K562 (cell line): ENCODE results near the gene SLC2A6. TPM values are rescaled to one million over a fixed set of nuclear protein-coding genes. Genes with fewer than 3 reads are reported as not detected.

Source experiments
- ATAC-seq: fragments of 200-7000 bp; cut with Tn5 transposase; 3 replicates; pipeline ENCODE4 v1.9.1; 2020; ENCODE audit warnings: moderate library complexity
- BruUV-seq: library from RNA; stranded (reverse); fragments of 400-500 nt; replicated peaks from 2 replicates; lab custom pipeline; 2021; lab: Mats Ljungman, UMichigan
- CTCF ChIA-PET: fragments of 300-600 bp; formaldehyde crosslinking; extraction: SDS; loops from one replicate; lab custom pipeline; 2021; ENCODE audit warnings: low intra/inter-chr PET ratio; lab: Yijun Ruan, JAX
- POLR2A ChIA-PET: fragments of 300-600, 350-650 bp; sonication (Branson Sonifier 250); formaldehyde crosslinking; extraction: SDS; loops from one replicate; lab custom pipeline; 2021; ENCODE audit warnings: antibody characterized with exemption, inconsistent platforms; lab: Yijun Ruan, JAX
- DNase-seq, 4 experiments: peaks; one replicate each; pipeline versions ENCODE4 v3.0.0 to v3.0.0-alpha.2; 2011 to 2018; ENCODE audit warnings: low spot score in 3 of 4, mixed read lengths in 3 of 4; ENCODE audit errors: extremely low read depth in 1 of 4
- FAIRE-seq: peaks from 2 replicates; lab custom pipeline; 2011; peaks lifted over from hg19 to GRCh38; lab: Jason Lieb, UNC
- H2AFZ ChIP-seq: 2 replicates; pipeline ENCODE4 v1.6.0; 2011; ENCODE audit warnings: low read depth, low read length, control low read depth, inconsistent platforms
- H3K27ac ChIP-seq: fragments of 200-600 bp; 3 replicates; pipeline ENCODE4 v1.8.0; 2011; ENCODE audit warnings: low read depth, mild to moderate bottlenecking, control low read depth, inconsistent platforms, low read length, moderate library complexity, mixed read lengths; ENCODE audit errors: extremely low read depth
- H3K27me3 ChIP-seq, 2 experiments: fragments of 300-600 bp in 1 of 2; 2 replicates in 1 of 2; 3 replicates in 1 of 2; pipeline versions ENCODE4 v1.6.0 to v1.8.0; 2011; ENCODE audit warnings: inconsistent platforms in 2 of 2, low read length in 2 of 2, mild to moderate bottlenecking in 1 of 2, mixed read lengths in 1 of 2, moderate library complexity in 1 of 2; ENCODE audit not compliant: control insufficient read depth in 2 of 2, insufficient read depth in 2 of 2
- H3K36me3 ChIP-seq: fragments of 300-600 bp; 3 replicates; pipeline ENCODE4 v1.8.0; 2011; ENCODE audit warnings: mild to moderate bottlenecking, low read length, inconsistent platforms; ENCODE audit not compliant: control insufficient read depth, insufficient read depth
- H3K4me1 ChIP-seq, 2 experiments: fragments of 200-600 bp in 1 of 2; replicated peaks in 1 of 2; 2 replicates in 1 of 2; 3 replicates in 1 of 2; pipeline versions ENCODE4 v1.5.1 to v1.8.0; 2011; ENCODE audit warnings: inconsistent platforms in 2 of 2, low read length in 2 of 2, mild to moderate bottlenecking in 1 of 2, mixed read lengths in 1 of 2, moderate library complexity in 1 of 2; ENCODE audit not compliant: control insufficient read depth in 2 of 2, insufficient read depth in 2 of 2
- H3K4me2 ChIP-seq: 2 replicates; pipeline ENCODE4 v1.6.1; 2011; ENCODE audit warnings: low read length, control low read depth, inconsistent platforms, mixed read lengths; ENCODE audit not compliant: insufficient read depth
- H3K4me3 ChIP-seq: fragments of 200-600 bp; sonication (generic), shearing (Covaris generic); 2 replicates; pipeline ENCODE4 v1.5.1; 2016; ENCODE audit warnings: control low read depth, inconsistent platforms
- H3K79me2 ChIP-seq: fragments of 200-600 bp; 3 replicates; pipeline ENCODE4 v1.8.0; 2011; ENCODE audit warnings: low read length, inconsistent platforms; ENCODE audit not compliant: control insufficient read depth, insufficient read depth
- H3K9ac ChIP-seq, 2 experiments: 2 replicates each; pipeline versions ENCODE4 v1.6.0 to v1.6.1; 2011; ENCODE audit warnings: low read depth in 2 of 2, low read length in 2 of 2, control low read depth in 1 of 2, inconsistent platforms in 1 of 2, mild to moderate bottlenecking in 1 of 2, mixed read lengths in 1 of 2; ENCODE audit not compliant: insufficient read depth in 1 of 2
- H3K9me1 ChIP-seq: one replicate; pipeline ENCODE4 v1.6.0; 2011; ENCODE audit warnings: inconsistent platforms, mild to moderate bottlenecking, low read length, moderate library complexity; ENCODE audit not compliant: control insufficient read depth, insufficient read depth
- H3K9me3 ChIP-seq: replicated peaks from 2 replicates; pipeline ENCODE4 v1.5.1; 2011; ENCODE audit warnings: low read depth, low read length, inconsistent platforms; ENCODE audit not compliant: control insufficient read depth, insufficient read depth
- H4K20me1 ChIP-seq: replicated peaks from 2 replicates; pipeline ENCODE4 v1.6.1; 2011; ENCODE audit warnings: low read length, inconsistent platforms, mixed read lengths; ENCODE audit not compliant: control insufficient read depth, insufficient read depth
- CEBPB ChIP-seq: fragments of 450-650 bp; IDR thresholded peaks from 2 replicates; pipeline ENCODE4 v1.6.1; 2016; ENCODE audit warnings: missing genetic modification characterization, missing compliant biosample characterization
- CEBPG ChIP-seq, 3 experiments: fragments of 200-800 bp in 1 of 3; sonication (Bioruptor generic) in 1 of 3; sonication (generic) in 1 of 3; formaldehyde crosslinking in 1 of 3; IDR thresholded peaks in 2 of 3; conservative IDR thresholded peaks in 1 of 3; 2 replicates each; pipeline versions ENCODE4 v1.6.1 to v1.8.0; 2016 to 2022; ENCODE audit warnings: missing compliant biosample characterization in 2 of 3, missing genetic modification characterization in 2 of 3, mild to moderate bottlenecking in 1 of 3, missing genetic modification reagents in 1 of 3
- CUX1 ChIP-seq: fragments of 200-800 bp; sonication (Bioruptor generic); IDR thresholded peaks from 2 replicates; pipeline ENCODE4 v1.6.1; 2016; ENCODE audit warnings: missing genetic modification characterization, missing compliant biosample characterization
- GATAD2B ChIP-seq: fragments of 450-650 bp; IDR thresholded peaks from 2 replicates; pipeline ENCODE4 v1.6.1; 2017; ENCODE audit warnings: mild to moderate bottlenecking, borderline replicate concordance
- MYNN ChIP-seq, 2 experiments: sonication (generic); formaldehyde crosslinking in 1 of 2; IDR thresholded peaks; 2 replicates each; pipeline versions ENCODE4 v1.5.0 to v1.6.1; 2016 to 2020; ENCODE audit warnings: antibody characterized with exemption in 1 of 2, missing genetic modification reagents in 1 of 2
- PCBP1 ChIP-seq: fragments of 200-400 bp; formaldehyde crosslinking; IDR thresholded peaks from 2 replicates; pipeline ENCODE4 v1.6.1; 2018; ENCODE audit warnings: mild to moderate bottlenecking, low read depth, low read length; ENCODE audit not compliant: poor library complexity, severe bottlenecking
- PML ChIP-seq: IDR thresholded peaks from 2 replicates; pipeline ENCODE4 v1.6.1; 2012; ENCODE audit warnings: low read length, inconsistent platforms
- TRIM25 ChIP-seq: fragments of 450-650 bp; IDR thresholded peaks from 2 replicates; pipeline ENCODE4 v1.7.0; 2016; ENCODE audit warnings: borderline replicate concordance
- YBX1 ChIP-seq: fragments of 450-650 bp; IDR thresholded peaks from 2 replicates; pipeline ENCODE4 v1.7.1; 2016; ENCODE audit warnings: mild to moderate bottlenecking
- WGBS: fragments of 100-300 bp; shearing (Covaris generic); methylation state at CpG from one replicate; pipeline ENCODE4 v1.1.6; 2016; ENCODE audit warnings: low coverage, mixed read lengths; ENCODE audit not compliant: insufficient coverage; ENCODE audit errors: missing lambda C conversion rate; 5-methylcytosine and 5-hydroxymethylcytosine counted together
- in situ Hi-C: fragments of 300-500 bp; cut with MboI; formaldehyde crosslinking; loops from 4 replicates; pipeline ENCODE4 v1.15.0; 2018; ENCODE audit warnings: inconsistent platforms, mixed read lengths
- intact Hi-C: fragments of 100-400 bp; cut with micrococcal nuclease; formaldehyde crosslinking; loops from 2 replicates; pipeline ENCODE4 v1.14.2; 2022
- polyA plus RNA-seq, 8 experiments: library from polyadenylated mRNA; depleted of rRNA in 4 of 8; stranded (reverse) in 5 of 8; unstranded in 3 of 8; fragments of >200 nt; fragmentation: Nextera tagmentation in 2 of 8; fragmentation: Illumina TruSeq in 1 of 8; extraction: Ambion mirVana in 2 of 8; extraction: Trizol in 1 of 8; gene quantifications; 2 replicates each; pipeline versions ENCODE4 v1.2.1 to v1.2.3, GENCODE V29; 2011 to 2014; ENCODE audit warnings: inconsistent platforms in 1 of 8, missing spikeins in 1 of 8
- total RNA-seq, 7 experiments: library from RNA; depleted of rRNA in 6 of 7; stranded (reverse); fragments of >200 nt in 6 of 7; fragmentation: Illumina TruSeq in 2 of 7; extraction: Trizol in 2 of 7; gene quantifications; 2 replicates each; pipeline versions ENCODE4 v1.2.1 to v1.2.3, GENCODE V29; 2011 to 2021; ENCODE audit warnings: low replicate concordance in 1 of 7

SLC2A6 gene
- total and polyA plus RNA-seq, 9 of the 15 experiments (the other 6 are each of a cell fraction or from before 2014, with no cell fraction given) = 0.04 to 0.38 (median 0.09) TPM; not detected in 3

GRCh38 chr9:133476941-133477340, 2.0 kb downstream of the SLC2A6 start (continued):
- no peak for TF ChIP-seq CUX1 (CRISPR knock-in tag)

- no peak overlapping the region for H3K9ac ChIP-seq
- H2AFZ ChIP-seq = no peak overlapping the region
- WGBS = 12% methylated on average over 25 of the region's 27 CpGs
- H3K27me3 ChIP-seq = peaks cover 14 to 53% of the 10 kb centered on the region in 2 experiments
- H3K27ac ChIP-seq = no peak overlapping the region
- DNase-seq (no peak), FAIRE-seq (no peak), ATAC-seq (no peak)
- peaks cover 0 to 52% of the 10 kb centered on the region in 2 experiments; a peak in 3 of 5 replicates for H3K4me1 ChIP-seq
- H3K36me3 ChIP-seq = no peaks in the 10 kb centered on the region
- intact Hi-C loops (no loop called here), in situ Hi-C loops (no loop called here)
- no peaks in the 10 kb centered on the region for H3K9me3 ChIP-seq
- POLR2A ChIA-PET = interaction anchor here (1.0 kb wide), 2 partner anchors 101 to 128 kb away, joined by 3 to 4 read pairs; partner anchors contain the start of genes MED22 and RPL7A
- H3K4me3 ChIP-seq = no peak overlapping the region
- no TSS peak for BruUV-seq
- H3K4me2 ChIP-seq = no peak overlapping the region
- H3K9me1 ChIP-seq = no peaks in the 10 kb centered on the region
- H3K79me2 ChIP-seq = no peaks in the 10 kb centered on the region
- peaks cover 19% of the 10 kb centered on the region for H4K20me1 ChIP-seq
- CTCF ChIA-PET = no interaction called here
- TF ChIP-seq CEBPB = peak; percentile 83
- no peak for TF ChIP-seq TRIM25
- no peak for TF ChIP-seq PML
- no peak for TF ChIP-seq PCBP1
- TF ChIP-seq YBX1 = no peak
- TF ChIP-seq CEBPG (CRISPR knock-in tag; IDR thresholded peaks at IDR 0.05) = no peak
- peak; percentile 58 to 60; a peak in 2 of 4 replicates for TF ChIP-seq CEBPG (tag; conservative IDR thresholded peaks at IDR 0.05 in 1 of 2, IDR thresholded peaks at IDR 0.05 in 1 of 2)
- no peak for TF ChIP-seq GATAD2B
- TF ChIP-seq MYNN (IDR thresholded peaks at IDR 0.05) = no peak
- no peak for TF ChIP-seq MYNN (CRISPR knock-in tag; IDR thresholded peaks at IDR 0.05)
Measured at GRCh38 chr9:133476036-133476931, 2.6 kb downstream of the SLC2A6 start.
